HG03045 (cell line): ENCODE data around the gene ATP9B.
"Not testable (repeated sequence)": the region's sequence is repeated elsewhere in the genome, so short reads cannot be mapped to it uniquely, and the experiment has no call there.

Source experiments
- ATAC-seq: cut with Tn5 transposase; IDR thresholded peaks from one replicate; pipeline ENCODE4 v1.9.1; 2021; ENCODE audit warnings: mild to moderate bottlenecking, moderate library complexity; ENCODE audit not compliant: unreplicated experiment

ATP9B gene

GRCh38 chr18:79129120-79129519 is 59.9 kb downstream of the ATP9B start:
- no peak for ATAC-seq

- no peak for ATAC-seq
Measured at GRCh38 chr18:79133724-79134123, 64.5 kb downstream of the ATP9B start.

GRCh38 chr18:79135924-79136323 is 66.7 kb downstream of the ATP9B start:
- ATAC-seq, result no peak

GRCh38 chr18:79136742-79137141 is 67.5 kb downstream of the ATP9B start:
- no peak for ATAC-seq

GRCh38 chr18:79139206-79139605 is 70.0 kb downstream of the ATP9B start:
- ATAC-seq, result no peak

GRCh38 chr18:79147014-79147413 is 77.8 kb downstream of the ATP9B start:
- ATAC-seq, result no peak

- ATAC-seq, result no peak
Measured at GRCh38 chr18:79151191-79151590, 82.0 kb downstream of the ATP9B start.

- no peak for ATAC-seq
Measured at GRCh38 chr18:79156327-79156726, 87.1 kb downstream of the ATP9B start.

GRCh38 chr18:79164706-79165105 is 95.5 kb downstream of the ATP9B start:
- no peak for ATAC-seq

- no peak for ATAC-seq
Measured at GRCh38 chr18:79166702-79167101, 97.5 kb downstream of the ATP9B start.

- no peak for ATAC-seq
Measured at GRCh38 chr18:79167526-79168190, 98.5 kb downstream of the ATP9B start.

GRCh38 chr18:79169958-79170555 is 100.9 kb downstream of the ATP9B start:
- no peak for ATAC-seq

GRCh38 chr18:79172331-79172730 is 103.1 kb downstream of the ATP9B start:
- ATAC-seq, result not testable (repeated sequence)

- no peak for ATAC-seq
Measured at GRCh38 chr18:79173742-79174141, 104.5 kb downstream of the ATP9B start.

GRCh38 chr18:79178113-79178531 is 108.9 kb downstream of the ATP9B start:
- ATAC-seq, result no peak

GRCh38 chr18:79182047-79182713 is 113.0 kb downstream of the ATP9B start:
- ATAC-seq, result no peak

GRCh38 chr18:79185648-79186047 is 116.5 kb downstream of the ATP9B start:
- ATAC-seq, result no peak

- no peak for ATAC-seq
Measured at GRCh38 chr18:79186649-79187048, 117.5 kb downstream of the ATP9B start.

- ATAC-seq, result no peak
Measured at GRCh38 chr18:79187532-79188277, 118.5 kb downstream of the ATP9B start.

GRCh38 chr18:79191418-79191817 is 122.2 kb downstream of the ATP9B start:
- ATAC-seq, result no peak

GRCh38 chr18:79191956-79192355 is 122.8 kb downstream of the ATP9B start:
- ATAC-seq, result no peak

GRCh38 chr18:79193826-79194225 is 124.6 kb downstream of the ATP9B start:
- no peak for ATAC-seq
